Hippocampal formation (tissue), 2 donors: ENCODE measurements around the gene GREB1L.
A peak's percentile ranks its signal among the peaks of the same experiment; 100 is the strongest.

Experiments
- DNase-seq, 2 donors: peaks; one replicate each; lab custom pipeline; 2025; lab: John Stamatoyannopoulos, UW

Gene GREB1L

DNA sequence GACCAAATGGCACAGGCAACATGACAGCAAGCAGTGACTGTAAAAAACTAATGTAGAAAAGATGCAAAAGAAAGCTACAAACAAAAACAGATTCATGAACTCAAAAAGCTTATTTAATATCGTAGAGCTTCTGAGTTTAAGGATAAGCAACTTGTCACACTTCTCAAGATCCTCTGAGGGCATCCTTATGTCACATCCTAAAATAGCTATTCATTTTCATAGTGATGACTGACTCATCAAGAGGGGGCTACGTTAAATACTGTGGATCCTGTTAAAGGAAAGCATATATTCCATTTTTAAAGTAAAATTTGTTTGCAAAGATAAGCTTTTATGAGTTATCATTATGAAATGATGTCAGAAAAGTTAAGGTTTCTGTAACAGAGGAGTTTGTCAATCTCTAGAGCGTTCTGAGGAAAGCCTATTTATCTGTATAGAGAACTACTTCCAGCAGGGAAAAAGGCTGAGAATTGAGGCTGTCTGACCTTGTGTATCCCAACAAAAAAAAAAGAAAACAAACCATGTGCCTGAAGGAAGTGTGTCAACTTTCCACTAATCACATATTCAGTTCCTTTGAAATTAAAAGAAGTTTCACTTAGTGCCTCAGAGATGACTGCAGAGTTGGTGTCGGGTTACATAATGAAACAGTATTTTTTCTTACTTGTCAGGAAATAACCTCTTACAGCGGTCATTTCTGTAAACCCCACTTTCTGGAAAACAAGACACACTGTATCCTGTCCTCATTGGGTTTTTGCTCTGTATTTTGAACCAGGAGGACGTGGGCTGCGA, 243.0 kb downstream of the GREB1L start:
- no peak for DNase-seq

GRCh38 chr18:21486905-21487437, 244.9 kb downstream of the GREB1L start:
- no peak for DNase-seq

DNA sequence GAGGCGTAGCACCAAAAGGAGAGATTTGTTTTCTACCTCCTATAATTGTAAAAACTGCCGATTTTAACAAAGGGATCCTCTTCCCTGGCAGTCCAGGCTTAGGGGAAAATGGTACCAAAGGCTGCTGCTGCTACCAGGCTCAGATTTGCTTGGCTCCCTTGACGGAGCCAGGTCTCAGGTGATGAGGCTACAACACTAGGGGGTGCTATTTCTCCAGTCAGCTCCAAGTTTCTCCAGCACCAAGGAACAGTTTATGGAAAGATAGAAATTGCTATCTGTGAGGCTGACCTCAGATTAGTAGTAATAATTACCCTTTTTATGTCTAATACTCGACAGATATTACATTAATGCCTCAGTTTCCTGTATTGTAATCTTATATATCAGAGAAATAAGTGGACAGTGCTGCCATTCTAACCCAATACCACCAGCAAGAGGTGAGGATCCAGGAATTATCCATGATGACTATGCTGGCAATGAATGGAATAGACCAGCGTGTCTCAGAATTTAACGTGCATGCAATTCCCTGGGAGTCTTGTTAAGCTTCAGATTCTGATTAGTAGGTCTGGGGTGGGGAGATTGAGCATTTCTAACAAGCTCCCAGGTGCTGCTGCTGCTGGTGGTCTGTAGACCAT, 247.2 kb downstream of the GREB1L start:
- DNase-seq: peak; percentile 17 to 22

- no peak for DNase-seq
These were observed 248.0 kb downstream of the GREB1L start for GRCh38 chr18:21489919-21490495.

DNA sequence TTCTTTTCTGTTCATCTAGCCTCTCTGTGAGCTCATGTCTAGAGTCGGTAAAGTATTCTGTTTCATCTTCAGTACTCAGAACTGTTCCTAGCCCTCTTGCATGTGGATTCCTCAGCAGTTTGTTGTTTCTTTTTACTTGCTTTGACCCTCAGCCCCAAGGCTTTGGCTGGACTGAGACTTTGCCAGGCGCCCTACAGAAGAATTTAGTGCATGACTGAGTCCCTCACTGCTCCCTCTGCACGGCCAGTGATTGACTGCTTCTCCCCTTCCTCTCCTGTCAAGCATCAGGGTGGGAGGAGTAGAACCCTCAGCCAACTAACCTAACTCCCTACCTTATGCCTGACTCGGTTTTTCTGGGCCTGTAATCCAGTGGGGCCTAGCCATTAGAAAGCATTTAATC, 248.7 kb downstream of the GREB1L start:
- DNase-seq: no peak

DNA sequence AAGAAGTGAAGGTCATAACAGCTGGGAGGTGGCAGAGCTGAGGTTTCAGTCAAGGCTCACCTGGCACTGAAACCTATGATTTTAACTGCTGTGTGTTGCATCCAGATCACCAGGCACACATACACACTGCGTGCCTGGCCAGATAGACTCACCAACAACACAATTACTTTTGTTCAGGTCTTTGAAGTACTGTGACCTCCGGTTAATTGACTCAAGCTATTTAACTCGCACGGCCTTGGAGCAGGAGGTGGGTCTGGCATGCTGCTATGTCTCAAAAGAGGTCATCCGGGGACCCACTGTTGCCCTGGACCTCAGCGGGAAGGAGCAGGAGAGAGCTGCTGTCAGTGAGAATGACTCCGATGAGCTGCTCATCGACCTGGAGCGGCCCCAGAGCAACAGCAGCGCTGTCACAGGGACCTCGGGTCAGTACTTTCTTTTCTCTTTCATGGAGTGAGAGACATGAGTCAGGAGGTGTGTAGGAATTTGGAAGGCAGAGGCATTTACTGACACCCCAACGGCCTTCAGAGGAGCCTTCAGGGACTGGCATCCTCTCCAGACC, 254.3 kb downstream of the GREB1L start:
- DNase-seq: no peak

- DNase-seq: no peak
These were observed 258.0 kb downstream of the GREB1L start for GRCh38 chr18:21499997-21500396.

DNA sequence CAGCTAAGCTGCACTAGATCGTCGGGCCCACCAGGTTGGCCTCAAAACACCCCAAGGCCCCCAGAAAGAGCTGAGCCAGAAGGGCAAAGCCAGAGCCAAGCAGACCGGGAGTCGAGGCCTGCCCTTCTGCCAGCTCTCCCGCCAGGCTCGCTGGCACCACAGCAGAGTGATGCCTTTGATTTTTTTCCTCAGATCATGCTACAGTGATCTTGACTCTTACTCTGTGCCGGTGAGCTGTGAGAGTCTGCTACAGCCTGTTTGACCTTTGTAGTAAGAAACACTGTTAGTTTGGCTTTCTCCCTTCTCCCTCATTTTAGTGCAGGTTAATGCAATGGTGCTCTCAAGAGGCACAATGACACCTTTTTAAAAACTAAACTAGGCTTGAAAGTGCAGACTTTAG, 260.6 kb downstream of the GREB1L start:
- DNase-seq: no peak

- DNase-seq: no peak
These were observed 266.1 kb downstream of the GREB1L start for GRCh38 chr18:21507913-21508701.

GRCh38 chr18:21509062-21509461, 267.0 kb downstream of the GREB1L start:
- no peak for DNase-seq

GRCh38 chr18:21513292-21513691, 271.3 kb downstream of the GREB1L start:
- no peak for DNase-seq

GRCh38 chr18:21513741-21514140, 271.7 kb downstream of the GREB1L start:
- no peak for DNase-seq

GRCh38 chr18:21522530-21522929, 280.5 kb downstream of the GREB1L start:
- DNase-seq: no peak

- DNase-seq: no peak
These were observed 283.9 kb downstream of the GREB1L start for GRCh38 chr18:21525916-21526315.

DNA sequence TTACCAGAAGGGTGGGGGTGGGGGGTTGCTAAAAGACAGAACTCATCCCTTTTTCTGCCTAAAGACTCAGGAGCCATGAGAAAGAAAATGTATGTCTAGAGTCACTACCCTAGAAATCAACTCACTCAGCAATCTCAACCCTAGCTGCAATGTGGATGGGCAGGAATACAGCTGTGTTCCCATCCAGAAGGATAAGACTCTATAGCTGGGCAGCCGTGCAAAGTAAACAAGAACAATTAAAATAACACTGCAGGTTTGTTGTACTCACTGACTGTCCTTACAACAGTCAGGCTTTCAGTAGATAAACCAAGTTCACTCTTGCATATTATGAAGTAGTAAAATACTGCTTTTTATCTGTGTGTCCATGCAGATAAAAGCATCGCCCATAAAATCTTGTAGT, 284.4 kb downstream of the GREB1L start:
- DNase-seq: no peak

GRCh38 chr18:21534327-21534726, 292.3 kb downstream of the GREB1L start:
- no peak for DNase-seq

- DNase-seq: no peak
These were observed 296.2 kb downstream of the GREB1L start for GRCh38 chr18:21538230-21538629.

DNA sequence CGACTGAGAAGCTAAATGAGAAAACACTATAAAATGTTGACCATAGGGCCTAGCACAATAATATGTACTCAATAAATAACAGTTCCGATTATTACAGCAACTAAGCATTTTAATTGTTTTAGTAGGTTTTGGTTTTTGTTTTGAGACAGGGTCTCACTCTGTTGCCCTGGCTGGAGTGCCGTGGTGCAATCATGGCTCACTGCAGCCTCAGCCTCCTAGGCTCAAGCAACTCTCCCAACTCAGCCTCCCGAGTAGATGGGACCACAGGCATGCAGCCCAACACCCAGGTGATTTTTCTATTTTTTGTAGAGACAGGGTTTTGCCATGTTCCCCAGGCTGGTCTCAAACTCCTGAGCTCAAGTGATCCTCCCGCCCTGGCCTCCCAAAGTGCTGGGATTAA, 304.4 kb downstream of the GREB1L start:
- no peak for DNase-seq

DNA sequence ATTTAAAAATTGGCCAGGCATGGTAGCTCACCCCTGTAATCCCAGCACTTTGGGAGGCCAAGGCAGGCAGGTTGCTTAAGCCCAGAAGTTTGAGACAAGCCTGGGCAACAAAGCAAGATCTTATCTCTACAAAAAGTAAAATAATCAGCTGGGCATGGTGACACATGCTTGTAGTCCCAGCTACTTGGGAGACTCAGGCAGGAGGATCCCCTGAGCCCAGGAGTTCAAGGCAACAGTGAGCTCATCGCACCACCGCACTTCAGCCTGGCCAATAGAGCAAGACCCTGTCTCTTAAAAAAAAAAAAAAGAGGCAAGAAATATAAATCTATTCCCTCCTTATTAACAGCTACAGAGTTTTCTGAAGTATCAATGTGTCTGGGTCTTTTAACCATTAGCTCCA, 306.6 kb downstream of the GREB1L start:
- no peak for DNase-seq

GRCh38 chr18:21550510-21550970, 308.5 kb downstream of the GREB1L start:
- no peak for DNase-seq

DNA sequence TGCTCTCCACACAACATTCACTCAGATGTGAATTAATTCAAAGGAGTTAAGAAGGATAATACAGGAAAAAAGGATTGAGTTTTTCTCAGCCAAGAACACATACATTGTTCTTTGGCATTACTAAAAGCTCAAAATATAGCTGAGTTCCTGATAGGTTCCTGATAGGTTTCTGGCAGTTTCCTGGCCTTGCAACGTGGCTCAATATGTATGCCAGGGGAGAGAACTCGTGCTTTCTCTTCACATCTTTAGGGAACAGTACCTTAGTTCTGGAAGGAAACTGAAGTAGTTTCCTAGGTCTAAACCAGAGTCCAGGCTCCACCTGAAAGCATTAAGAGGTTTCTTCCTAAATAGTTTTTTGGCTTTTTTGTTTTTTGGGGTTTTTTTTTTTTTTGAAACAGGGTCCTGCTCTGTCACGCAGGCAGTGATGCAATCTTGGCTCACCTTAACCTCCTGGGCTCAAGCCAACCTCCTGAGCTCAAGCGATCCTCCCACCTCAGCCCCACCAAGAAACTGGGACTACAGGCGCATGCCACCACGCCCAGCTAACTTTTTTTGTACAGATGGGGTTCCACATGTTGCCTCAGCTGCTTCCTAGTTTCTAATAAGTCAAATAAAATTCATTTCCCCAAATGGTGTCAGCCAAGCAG, 315.7 kb downstream of the GREB1L start:
- no peak for DNase-seq
